DMS 273 (cell line): Measurements from ENCODE around the gene PGPEP1.

ENCODE experiments used
- DNase-seq: peaks from one replicate; lab custom pipeline; 2025; ENCODE audit not compliant: unreplicated experiment; lab: John Stamatoyannopoulos, UW

Gene PGPEP1

GRCh38 chr19:18340190-18340989, at the start of gene PGPEP1:
TSS of gene PGPEP1 (plus strand) at chr19:18340598. CDS start at chr19:18340682, 84 bp downstream.
- peak; percentile 88 for DNase-seq

- DNase-seq, result no peak
These were observed 49.3 kb upstream of the PGPEP1 start for GRCh38 chr19:18291019-18291524.

- DNase-seq, result peak; percentile 78
These were observed 48.6 kb upstream of the PGPEP1 start for GRCh38 chr19:18291590-18292461.

- DNase-seq, result peak; percentile 68
These were observed 48.0 kb upstream of the PGPEP1 start for GRCh38 chr19:18292462-18292809.

GRCh38 chr19:18292810-18293641, 47.4 kb upstream of the PGPEP1 start:
- DNase-seq, result peak; percentile 60

- DNase-seq, result no peak
These were observed 46.5 kb upstream of the PGPEP1 start for GRCh38 chr19:18293642-18294466.

- peak; percentile 71 for DNase-seq
These were observed 45.9 kb upstream of the PGPEP1 start for GRCh38 chr19:18294467-18294864.

- no peak for DNase-seq
These were observed 45.4 kb upstream of the PGPEP1 start for GRCh38 chr19:18295034-18295451.

- DNase-seq, result no peak
These were observed 43.1 kb upstream of the PGPEP1 start for GRCh38 chr19:18297308-18297707.

GRCh38 chr19:18298601-18299000, 41.8 kb upstream of the PGPEP1 start:
- no peak for DNase-seq

- DNase-seq, result no peak
These were observed 40.7 kb upstream of the PGPEP1 start for GRCh38 chr19:18299654-18300053.

- DNase-seq, result no peak
These were observed 39.3 kb upstream of the PGPEP1 start for GRCh38 chr19:18300930-18301717.

- DNase-seq, result no peak
These were observed 38.7 kb upstream of the PGPEP1 start for GRCh38 chr19:18301718-18302111.

- no peak for DNase-seq
These were observed 36.3 kb upstream of the PGPEP1 start for GRCh38 chr19:18304208-18304457.

- peak; percentile 53 for DNase-seq
These were observed 35.7 kb upstream of the PGPEP1 start for GRCh38 chr19:18304458-18305310.

- no peak for DNase-seq
These were observed 34.0 kb upstream of the PGPEP1 start for GRCh38 chr19:18306209-18306887.

- no peak for DNase-seq
These were observed 33.5 kb upstream of the PGPEP1 start for GRCh38 chr19:18306888-18307260.

- DNase-seq, result no peak
These were observed 33.1 kb upstream of the PGPEP1 start for GRCh38 chr19:18307271-18307681.
